ENCODE results near the gene C2.
"Not testable (repeated sequence)": the region's sequence is repeated elsewhere in the genome, so short reads cannot be mapped to it uniquely, and the experiment has no call there.

C2 gene

GRCh38 chr6:31899215-31899614, 28.3 kb upstream of the C2 start:
- no peak for ATAC-seq
- no peak for DNase-seq

DNA sequence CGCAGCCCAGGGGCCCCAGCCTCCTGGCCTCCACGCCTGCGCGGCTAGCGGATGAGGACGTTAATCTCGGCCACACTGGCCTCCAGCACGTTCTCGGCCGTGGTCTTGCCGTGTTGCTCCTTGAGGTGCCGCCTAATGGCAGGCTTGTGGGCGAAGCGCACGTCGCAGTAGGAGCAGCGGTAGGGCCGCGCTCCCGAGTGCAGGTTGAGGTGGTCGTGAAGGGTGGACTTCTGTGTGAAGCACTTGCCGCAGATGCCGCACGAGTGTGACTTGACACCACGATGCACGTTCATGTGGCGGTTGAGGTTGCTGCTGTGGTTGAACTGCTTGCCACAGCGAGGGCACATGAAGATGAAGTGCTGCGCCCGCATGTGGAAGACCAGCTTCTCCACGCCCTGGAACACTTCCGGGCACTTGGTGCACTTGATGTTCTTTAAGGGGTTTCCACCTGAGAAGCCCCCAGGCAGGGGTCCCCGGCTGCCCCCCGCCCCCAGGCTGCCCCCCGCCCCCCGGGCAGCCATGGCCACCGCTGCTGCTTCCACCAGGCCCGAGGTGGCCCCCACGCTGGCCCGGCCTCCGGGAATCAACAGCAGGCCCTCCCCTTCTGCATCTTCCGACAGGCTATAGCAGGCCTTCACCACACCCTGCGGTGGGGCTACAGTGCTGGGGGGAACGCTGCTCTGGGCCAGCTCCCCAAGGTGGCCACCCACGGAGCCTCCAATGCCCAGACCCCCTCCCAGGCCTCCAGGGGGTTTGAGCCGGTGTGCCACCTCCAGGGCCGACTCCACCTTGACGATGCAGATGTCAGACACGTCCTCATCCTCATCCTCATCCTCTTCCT, 27.4 kb upstream of the C2 start:
- DNase-seq (peak; percentile 25), ATAC-seq (no peak)

GRCh38 chr6:31900917-31901414, 26.6 kb upstream of the C2 start:
- no peak for ATAC-seq
- DNase-seq: no peak

DNA sequence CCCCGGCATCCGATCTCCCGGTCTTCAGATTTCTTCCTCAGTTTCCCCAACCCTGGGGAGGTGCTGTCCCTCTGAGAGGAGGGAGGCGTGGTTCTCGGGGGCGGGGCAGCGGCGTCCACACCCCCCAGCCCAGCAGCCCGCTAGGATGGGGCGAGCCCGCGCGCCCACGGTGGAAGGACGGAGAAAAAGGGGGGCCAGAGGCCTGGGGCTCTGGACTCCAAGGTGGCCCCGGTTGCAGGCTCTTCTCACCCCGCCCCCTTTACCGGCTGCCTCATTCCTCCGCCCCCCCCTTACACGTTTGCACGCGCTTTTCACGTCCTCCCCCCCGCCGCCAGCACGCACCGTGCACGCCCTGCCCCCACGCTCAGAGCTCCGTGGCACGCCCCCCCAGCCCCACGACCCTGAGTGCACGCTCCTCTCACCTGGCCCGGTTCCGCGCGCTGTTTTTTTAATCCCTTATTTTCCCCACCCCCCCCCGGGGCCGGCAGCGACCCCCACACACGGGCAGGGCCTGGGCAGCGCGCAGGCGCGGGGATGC, 26.0 kb upstream of the C2 start:
- DNase-seq (peak; percentile 71), ATAC-seq (peak; percentile 6)

DNA sequence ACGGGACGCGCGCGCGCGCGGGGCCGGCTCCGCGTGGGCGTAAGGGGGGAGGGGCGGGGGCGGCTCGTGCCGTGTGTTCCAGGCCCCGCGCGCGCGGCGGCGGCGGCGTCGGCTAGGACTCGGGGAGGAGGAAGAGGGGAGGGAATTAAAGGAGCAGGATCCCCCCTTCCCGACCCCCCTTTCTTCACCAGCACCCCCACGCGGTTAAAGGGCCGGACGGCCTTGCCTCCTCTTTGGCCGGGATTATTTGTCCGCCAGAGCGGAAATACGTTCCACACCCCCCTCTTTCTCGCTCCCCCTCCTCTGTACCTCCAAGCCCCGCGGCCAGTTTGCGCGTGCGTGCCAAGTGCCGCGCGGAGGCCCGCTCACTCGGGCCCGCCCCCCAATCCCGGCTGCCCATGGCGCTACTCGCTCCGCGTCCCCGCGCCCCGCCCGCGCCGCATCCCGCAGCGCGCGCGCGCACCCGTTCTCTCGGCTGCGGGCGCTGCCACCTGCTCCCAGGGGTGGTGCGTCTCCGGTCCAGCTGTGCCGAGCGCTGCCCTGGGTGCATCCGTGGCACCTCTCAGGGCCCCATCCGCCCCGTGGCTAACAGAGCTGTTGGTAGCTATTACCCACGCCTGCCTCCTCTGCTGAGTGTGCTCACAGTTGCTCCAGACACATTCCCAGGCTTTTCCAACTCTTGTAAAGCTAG, 25.4 kb upstream of the C2 start, which contains the start of gene ZBTB12:
Gene ZBTB12, minus strand, starts transcription at position 134 of the 691 bp plus-strand sequence. CDS start 781 bp downstream, outside the sequence.
- ATAC-seq (peak; percentile 78), DNase-seq (peak; percentile 89)

- DNase-seq (no peak), ATAC-seq (no peak)
Measured at GRCh38 chr6:31903957-31904356, 23.6 kb upstream of the C2 start.

DNA sequence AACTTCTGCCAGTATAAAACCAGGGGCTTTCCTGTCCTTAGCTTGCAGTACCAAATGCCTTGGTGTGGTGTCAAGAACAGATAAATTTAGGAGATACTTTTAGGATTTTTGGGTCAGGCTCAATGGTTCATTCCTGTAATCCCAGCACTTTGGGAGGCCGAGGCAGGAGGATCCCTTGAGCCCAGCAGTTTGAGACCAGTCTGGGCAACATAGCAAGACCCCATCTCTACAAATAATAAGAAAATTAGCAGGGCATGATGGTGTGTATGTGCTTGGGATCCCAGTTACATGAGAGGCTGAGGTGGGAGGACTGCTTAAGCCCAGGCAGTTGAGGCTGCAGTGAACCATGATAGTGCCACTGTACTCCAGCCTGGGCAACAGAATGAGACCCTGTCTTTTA, 22.5 kb upstream of the C2 start:
- ATAC-seq: no peak

DNA sequence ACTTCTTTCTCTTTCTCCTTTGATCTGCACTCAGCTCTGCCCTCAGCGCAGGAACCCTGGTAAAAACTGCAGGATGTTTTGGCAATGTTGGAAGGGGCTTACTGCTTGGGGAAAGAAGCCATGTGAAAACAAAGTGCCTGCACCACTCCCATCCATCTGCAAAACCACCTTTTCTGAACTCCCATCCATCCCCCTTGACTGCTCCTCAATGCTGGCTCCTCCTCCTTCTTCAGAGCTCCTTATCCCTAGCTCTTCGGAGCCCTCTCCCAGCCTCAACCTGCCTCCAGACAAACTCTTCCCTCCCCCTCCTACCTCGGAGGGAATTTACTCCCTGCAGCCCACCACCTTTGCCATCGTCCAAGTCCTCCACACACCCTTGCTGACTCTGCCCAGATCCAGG, 21.4 kb upstream of the C2 start:
- ATAC-seq (no peak), DNase-seq (no peak)

More for the DNA sequence above, 22.5 kb upstream of the C2 start:
- DNase-seq: no peak

- DNase-seq, ATAC-seq: not testable (repeated sequence)
Measured at GRCh38 chr6:31906727-31907126, 20.8 kb upstream of the C2 start.

DNA sequence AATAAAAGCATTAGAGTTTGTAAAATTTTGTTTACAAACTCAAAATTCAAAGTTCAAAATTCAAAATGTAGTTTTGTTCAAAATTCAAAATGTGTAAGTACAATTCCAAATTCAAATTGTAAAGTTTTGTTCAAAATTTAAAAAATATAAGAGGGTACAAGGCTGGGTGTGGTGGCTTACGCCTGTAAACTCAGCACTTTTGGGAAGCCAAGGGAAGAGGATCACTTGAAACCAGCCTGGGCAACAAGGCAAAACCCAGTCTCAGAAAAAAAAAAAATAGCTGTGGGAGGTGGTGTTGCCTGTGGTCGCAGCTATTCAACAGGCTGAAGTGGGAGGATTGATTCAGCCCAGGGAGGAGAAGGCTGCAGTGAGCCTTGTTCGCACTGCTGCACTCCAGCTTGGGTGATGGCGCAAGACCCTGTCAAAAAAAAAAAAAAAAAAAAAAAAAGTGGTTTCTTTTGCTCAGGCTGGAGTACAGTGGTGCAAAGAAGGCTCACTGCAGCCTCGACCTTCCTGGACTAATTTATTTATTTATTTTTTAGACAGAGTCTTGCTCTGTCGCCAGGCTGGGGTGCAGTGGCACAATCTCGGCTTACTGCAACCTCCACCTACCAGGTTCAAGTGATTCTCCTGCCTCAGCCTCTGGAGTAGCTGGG, 20.2 kb upstream of the C2 start:
- DNase-seq: no peak
- ATAC-seq: peak; percentile 44

DNA sequence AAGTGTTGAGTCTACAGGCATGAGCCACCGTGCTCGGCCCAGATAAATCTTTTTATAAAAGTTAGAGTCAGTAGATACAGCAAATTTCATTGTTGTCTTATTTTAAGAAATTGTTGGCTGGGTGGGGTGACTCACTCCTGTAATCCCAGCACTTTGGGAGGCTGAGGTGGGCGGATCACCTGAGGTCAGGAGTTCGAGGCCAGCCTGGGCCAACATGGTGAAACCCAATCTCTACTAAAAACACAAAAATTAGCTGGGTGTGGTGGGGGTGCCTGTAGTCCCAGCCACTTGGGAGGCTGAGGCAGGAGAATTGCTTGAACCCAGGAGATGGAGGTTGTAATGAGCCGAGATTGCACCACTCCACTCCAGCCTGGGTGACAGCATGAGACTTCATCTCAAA, 19.3 kb upstream of the C2 start:
- ATAC-seq, DNase-seq: not testable (repeated sequence)

GRCh38 chr6:31908791-31909190, 18.7 kb upstream of the C2 start:
- ATAC-seq (peak; percentile 47), DNase-seq (no peak)

DNA sequence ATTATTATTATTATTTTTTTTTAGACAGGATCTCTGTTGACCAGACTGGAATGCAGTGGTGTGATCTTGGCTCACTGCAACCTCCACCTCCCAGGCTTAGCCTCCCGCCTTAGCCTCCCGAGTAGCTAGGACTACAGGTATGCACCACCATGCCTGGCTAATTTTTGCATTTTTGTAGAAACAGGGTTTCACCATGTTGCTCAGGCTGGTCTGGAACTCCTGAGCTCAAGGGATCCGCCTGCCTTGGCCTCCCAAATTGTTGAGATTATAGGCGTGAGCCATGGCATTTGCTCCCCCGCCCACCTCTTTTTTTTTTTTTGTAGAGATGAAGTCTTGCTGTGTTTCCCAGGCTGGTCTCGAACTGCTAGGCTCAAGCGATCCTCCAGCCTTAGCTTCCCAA, 18.2 kb upstream of the C2 start:
- not testable (repeated sequence) for DNase-seq, ATAC-seq

DNA sequence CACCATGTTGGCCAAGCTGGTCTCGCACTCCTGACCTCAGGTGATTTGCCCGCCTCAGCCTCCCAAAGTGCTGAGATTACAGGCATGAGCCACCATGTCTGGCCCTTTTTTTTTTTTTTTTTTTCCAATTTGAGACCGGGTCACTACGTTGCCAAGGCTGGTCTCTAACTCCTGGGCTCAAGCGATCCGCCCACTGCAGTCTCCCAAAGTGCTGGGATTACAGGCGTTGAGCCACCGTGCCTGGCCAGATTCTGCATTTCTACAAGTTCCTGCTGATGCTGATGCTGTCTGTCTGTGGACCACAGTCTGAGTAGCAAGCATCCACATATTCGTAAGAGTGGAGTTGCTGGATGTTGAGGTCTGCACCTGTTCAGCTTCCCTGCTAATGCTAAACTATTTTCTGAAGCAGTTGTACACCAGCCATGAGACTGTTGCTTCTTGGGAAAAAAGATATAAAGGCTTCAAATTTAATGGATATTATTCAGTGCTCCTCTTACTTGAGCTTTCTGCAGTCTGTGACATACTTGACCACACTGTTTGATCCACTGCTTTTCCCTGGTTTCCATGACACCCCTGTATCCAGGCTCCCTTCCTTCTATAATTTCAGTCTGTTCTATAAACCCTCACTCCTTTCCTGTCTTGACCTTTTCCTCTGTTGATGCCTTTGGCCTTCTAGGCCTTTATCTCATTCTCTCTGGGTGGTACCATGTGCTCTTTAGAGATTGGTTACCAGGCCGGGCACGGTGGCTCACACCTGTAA, 15.5 kb upstream of the C2 start:
- DNase-seq (no peak), ATAC-seq (no peak)

GRCh38 chr6:31915351-31915750, 12.2 kb upstream of the C2 start:
- DNase-seq: no peak
- no peak for ATAC-seq

DNA sequence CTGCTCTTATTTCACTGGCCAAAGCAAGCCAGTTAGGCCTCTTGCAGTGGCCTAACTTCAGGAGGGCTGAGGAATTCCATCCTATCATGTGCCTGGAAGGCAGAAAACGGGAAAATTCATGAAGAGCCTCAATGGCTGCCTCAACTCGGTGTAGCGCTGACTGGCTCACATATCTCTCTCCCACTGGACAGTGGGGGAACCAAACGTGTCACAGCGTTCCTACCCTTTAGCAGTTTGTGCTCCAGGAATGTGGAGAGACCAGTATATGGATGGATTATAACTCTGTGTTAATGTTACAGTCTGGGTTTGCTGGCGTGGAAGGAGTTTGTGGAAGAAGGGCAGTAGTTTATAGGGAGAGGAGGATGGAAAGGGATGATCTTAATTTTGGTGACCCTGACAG, 11.8 kb upstream of the C2 start:
- ATAC-seq: no peak

GRCh38 chr6:31918069-31918720, 9.3 kb upstream of the C2 start:
- ATAC-seq (no peak), DNase-seq (no peak)

More for the DNA sequence above, 11.8 kb upstream of the C2 start:
- DNase-seq: no peak

DNA sequence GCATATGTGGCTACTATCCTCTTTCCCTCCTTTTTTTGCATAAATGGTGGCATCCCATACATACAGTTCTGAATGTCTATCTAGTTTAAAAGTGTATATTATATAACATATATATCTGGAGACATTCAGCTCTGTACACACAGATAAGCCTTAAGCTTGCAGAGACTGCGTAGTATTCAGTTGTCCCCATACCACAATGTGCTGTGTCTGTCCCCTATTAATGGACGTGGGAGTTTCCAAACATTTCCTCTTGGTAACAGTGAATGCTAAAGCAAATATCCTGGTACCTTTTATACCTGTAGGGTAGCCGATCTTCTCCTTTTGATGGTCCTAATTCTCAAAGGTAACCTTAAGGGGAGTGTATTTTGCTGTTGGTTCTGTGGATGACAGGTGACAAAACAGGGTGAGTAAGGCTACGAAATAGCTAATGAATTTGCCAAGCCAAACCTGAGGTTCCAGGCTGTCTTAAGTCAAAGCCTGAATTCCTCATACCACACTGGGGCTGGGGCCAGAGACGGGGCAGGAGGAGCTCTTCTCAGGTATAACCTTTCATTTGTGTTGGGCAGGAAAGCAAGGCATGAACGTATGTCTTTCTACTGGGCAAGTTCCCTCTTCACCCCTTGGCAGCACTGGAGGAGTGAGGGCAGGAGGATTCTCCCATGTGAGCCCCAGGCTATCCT, 7.8 kb upstream of the C2 start:
- DNase-seq: no peak
- ATAC-seq: no peak

DNA sequence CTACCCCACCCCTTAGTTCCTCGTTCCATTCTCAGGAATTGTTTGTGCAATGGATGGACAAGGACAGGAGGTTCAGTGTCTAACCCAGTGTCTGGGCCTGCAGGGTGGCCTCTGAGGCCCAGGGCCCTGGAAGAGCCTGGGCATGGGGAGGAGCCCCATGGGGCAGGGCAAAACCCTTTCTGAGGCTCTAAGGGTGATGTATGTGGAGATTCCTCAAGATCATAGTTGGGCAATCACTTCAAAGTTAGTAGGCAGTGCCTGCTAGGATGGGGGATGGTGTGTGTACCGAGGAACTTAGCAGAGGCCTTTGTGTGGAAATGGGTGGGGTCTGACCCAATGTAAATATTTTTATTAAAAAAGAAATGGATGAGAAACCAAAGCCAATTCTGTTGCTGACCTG, 6.7 kb upstream of the C2 start:
- no peak for DNase-seq
- no peak for ATAC-seq

DNA sequence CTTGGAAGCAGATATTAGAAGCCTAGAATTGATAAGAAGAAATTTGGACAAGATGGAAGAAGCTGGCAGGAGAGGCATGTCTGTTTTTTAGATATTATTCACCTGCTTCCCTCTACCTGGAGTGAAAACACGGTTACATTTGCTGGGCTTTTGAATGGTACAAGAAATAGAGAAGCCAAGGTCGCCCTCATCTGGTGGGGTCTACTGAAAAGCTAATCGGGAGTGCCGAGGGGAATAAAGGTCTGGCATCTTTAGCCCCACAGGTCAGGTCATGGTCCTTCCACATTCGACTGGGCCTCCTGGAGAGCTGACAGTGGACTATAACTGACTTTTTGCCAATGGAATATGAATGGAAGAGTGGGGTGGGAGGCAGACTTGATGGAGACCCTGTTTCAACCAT, 4.6 kb upstream of the C2 start:
- ATAC-seq (peak; percentile 65), DNase-seq (peak; percentile 36)

All from stimulated activated naive CD8-positive, alpha-beta T cell treated with anti-CD3 and anti-CD28 coated beads, Interleukin-15, Interleukin-2, amounts not matched to agents 100 U/mL and 50 U/mL, for 24 hours (primary cell).